Liver (tissue), 2 donors: Measurements from ENCODE around the gene ZNF296.

ENCODE experiments used
- TAF1 ChIP-seq: conservative IDR thresholded peaks from 2 replicates; pipeline ENCODE4 v1.6.1; 2016; ENCODE audit warnings: antibody characterized with exemption, mild to moderate bottlenecking
- YY1 ChIP-seq: IDR thresholded peaks from 2 replicates; pipeline ENCODE4 v1.6.1; 2016; ENCODE audit warnings: antibody characterized with exemption, mild to moderate bottlenecking
- donor health status: healthy.

DNA sequence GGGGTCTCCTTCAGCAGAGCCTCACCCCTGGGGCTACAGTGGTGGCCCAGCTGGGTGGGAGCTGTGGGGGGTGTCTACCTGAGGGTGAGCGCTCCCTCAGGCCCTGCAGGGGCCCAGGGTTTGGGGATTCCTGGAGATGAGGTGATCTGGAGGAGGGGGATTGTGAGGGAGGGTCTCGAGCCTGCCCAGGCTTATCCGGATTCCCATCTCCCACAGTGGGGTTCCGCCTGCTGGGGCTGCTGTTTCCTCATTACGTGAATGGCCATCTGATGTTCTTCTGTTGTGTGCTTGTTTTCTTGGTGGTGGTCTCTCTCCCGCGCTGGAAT lies 21.1 kb upstream of the ZNF296 start:
- TF ChIP-seq YY1 (no peak), TAF1 (no peak)
